WTC11 (cell line): ENCODE data around the gene RFX3.

Source experiments
- CTCF ChIP-seq: fragments of 200-600 bp; IDR thresholded peaks from 2 replicates; pipeline ENCODE4 v1.8.0; 2022; ENCODE audit warnings: antibody characterized with exemption
- ETV6 ChIP-seq: sonication (generic); formaldehyde crosslinking; IDR thresholded peaks from 2 replicates; pipeline ENCODE4 v1.8.1; 2022; ENCODE audit warnings: mild to moderate bottlenecking, missing genetic modification reagents
- HMGXB4 ChIP-seq: sonication (generic); formaldehyde crosslinking; IDR thresholded peaks from 2 replicates; pipeline ENCODE4 v1.8.1; 2023; ENCODE audit warnings: mild to moderate bottlenecking, moderate library complexity, missing genetic modification reagents
- IRF1 ChIP-seq: sonication (generic); formaldehyde crosslinking; IDR thresholded peaks from 2 replicates; pipeline ENCODE4 v1.8.0; 2023; ENCODE audit warnings: missing genetic modification reagents
- ZBTB43 ChIP-seq: sonication (generic); formaldehyde crosslinking; IDR thresholded peaks from 2 replicates; pipeline ENCODE4 v1.8.1; 2023; ENCODE audit warnings: mild to moderate bottlenecking, missing genetic modification reagents

- no peak for TF ChIP-seq ETV6 (CRISPR knock-in tag)
- TF ChIP-seq ZBTB43 = no peak
- TF ChIP-seq HMGXB4 (CRISPR knock-in tag) = no peak
- TF ChIP-seq CTCF = no peak
- no peak for TF ChIP-seq IRF1 (CRISPR knock-in tag)
Observed at GRCh38 chr9:3451956-3452355, 73.8 kb downstream of the RFX3 start.
